Spleen (tissue), 7 donors: ENCODE results near the gene SSU72.

Experiments
- POLR2AphosphoS5 ChIP-seq, 3 donors: sonication (generic); formaldehyde crosslinking; IDR thresholded peaks; one replicate each; pipeline ENCODE4 v1.5.1; 2017; ENCODE audit warnings: antibody characterized with exemption in 3 of 3
- TF ChIP-seq, protein P1 (sequence below), 11 experiments: fragments of 200-600 bp in 7 of 11; fragments of 450-650 bp in 4 of 11; sonication (generic) in 4 of 11; IDR thresholded peaks in 8 of 11; conservative IDR thresholded peaks in 3 of 11; 1 replicate in 7 of 11; 2 replicates in 4 of 11; pipeline versions ENCODE4 v1.4.0 to v1.8.0; 2016 to 2021; ENCODE audit warnings: antibody characterized with exemption in 11 of 11, inconsistent platforms in 4 of 11, mild to moderate bottlenecking in 1 of 11
- donor health status: DM: no; HTN: no; CAD: no; lungs with moderate emphysema.
- donor health status: DM: no; HTN: no; CAD: no.
- donor health status: DM: no; HTN: no; CAD: no.

- no peak for TF ChIP-seq POLR2AphosphoS5 (IDR thresholded peaks at IDR 0.05)
- TF ChIP-seq, protein P1, sequence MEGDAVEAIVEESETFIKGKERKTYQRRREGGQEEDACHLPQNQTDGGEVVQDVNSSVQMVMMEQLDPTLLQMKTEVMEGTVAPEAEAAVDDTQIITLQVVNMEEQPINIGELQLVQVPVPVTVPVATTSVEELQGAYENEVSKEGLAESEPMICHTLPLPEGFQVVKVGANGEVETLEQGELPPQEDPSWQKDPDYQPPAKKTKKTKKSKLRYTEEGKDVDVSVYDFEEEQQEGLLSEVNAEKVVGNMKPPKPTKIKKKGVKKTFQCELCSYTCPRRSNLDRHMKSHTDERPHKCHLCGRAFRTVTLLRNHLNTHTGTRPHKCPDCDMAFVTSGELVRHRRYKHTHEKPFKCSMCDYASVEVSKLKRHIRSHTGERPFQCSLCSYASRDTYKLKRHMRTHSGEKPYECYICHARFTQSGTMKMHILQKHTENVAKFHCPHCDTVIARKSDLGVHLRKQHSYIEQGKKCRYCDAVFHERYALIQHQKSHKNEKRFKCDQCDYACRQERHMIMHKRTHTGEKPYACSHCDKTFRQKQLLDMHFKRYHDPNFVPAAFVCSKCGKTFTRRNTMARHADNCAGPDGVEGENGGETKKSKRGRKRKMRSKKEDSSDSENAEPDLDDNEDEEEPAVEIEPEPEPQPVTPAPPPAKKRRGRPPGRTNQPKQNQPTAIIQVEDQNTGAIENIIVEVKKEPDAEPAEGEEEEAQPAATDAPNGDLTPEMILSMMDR (IDR thresholded peaks at IDR 0.05 in 8 of 11, conservative IDR thresholded peaks at IDR 0.05 in 3 of 11) = no peak
These were observed 38.9 kb upstream of the SSU72 start for GRCh38 chr1:1613509-1614082.
